Stimulated activated CD8-positive, alpha-beta memory T cell treated with anti-CD3 and anti-CD28 coated beads, Interleukin-15, amount 100 ng/mL, for 24 hours (primary cell): ENCODE data around the gene CPD.
"Not testable (repeated sequence)": the region's sequence is repeated elsewhere in the genome, so short reads cannot be mapped to it uniquely, and the experiment has no call there.

ENCODE experiments used
- DNase-seq: peaks from one replicate; pipeline ENCODE4 v3.0.0-alpha.2; 2020; ENCODE audit warnings: low read depth

CPD gene

GRCh38 chr17:30378825-30379302 lies at the start of gene CPD:
TSS of gene CPD (plus strand) at chr17:30378927. CDS start at chr17:30378981, 54 bp downstream.
- DNase-seq = peak; percentile 97

- DNase-seq = no peak
Measured at GRCh38 chr17:30332057-30332542, 46.6 kb upstream of the CPD start.

- DNase-seq = no peak
Measured at GRCh38 chr17:30333503-30334360, 45.0 kb upstream of the CPD start, which contains the start of gene TMIGD1. TSS of gene TMIGD1 (minus strand) at chr17:30334057. CDS start at chr17:30332133, 1,924 bp downstream.

- no peak for DNase-seq
Measured at GRCh38 chr17:30334421-30334820, 44.3 kb upstream of the CPD start.

GRCh38 chr17:30336369-30337171 lies 42.2 kb upstream of the CPD start:
- DNase-seq = no peak

GRCh38 chr17:30337393-30337999 lies 41.2 kb upstream of the CPD start:
- no peak for DNase-seq

GRCh38 chr17:30339086-30339485 lies 39.6 kb upstream of the CPD start:
- DNase-seq = no peak

- no peak for DNase-seq
Measured at GRCh38 chr17:30340801-30341356, 37.8 kb upstream of the CPD start.

GRCh38 chr17:30341703-30342249 lies 37.0 kb upstream of the CPD start:
- DNase-seq = no peak

GRCh38 chr17:30343244-30343643 lies 35.5 kb upstream of the CPD start:
- DNase-seq = not testable (repeated sequence)

GRCh38 chr17:30343796-30344195 lies 34.9 kb upstream of the CPD start:
- no peak for DNase-seq

- no peak for DNase-seq
Measured at GRCh38 chr17:30344283-30345088, 34.2 kb upstream of the CPD start.

GRCh38 chr17:30345089-30345433 lies 33.7 kb upstream of the CPD start:
- DNase-seq = no peak

- no peak for DNase-seq
Measured at GRCh38 chr17:30345527-30346075, 33.1 kb upstream of the CPD start.

GRCh38 chr17:30346221-30346795 lies 32.4 kb upstream of the CPD start:
- no peak for DNase-seq

- no peak for DNase-seq
Measured at GRCh38 chr17:30347488-30347887, 31.2 kb upstream of the CPD start.

GRCh38 chr17:30349252-30349651 lies 29.5 kb upstream of the CPD start:
- no peak for DNase-seq

GRCh38 chr17:30351263-30351662 lies 27.5 kb upstream of the CPD start:
- not testable (repeated sequence) for DNase-seq

- DNase-seq = no peak
Measured at GRCh38 chr17:30351735-30352134, 27.0 kb upstream of the CPD start.

- DNase-seq = no peak
Measured at GRCh38 chr17:30352240-30352814, 26.4 kb upstream of the CPD start.
